HG03095 (cell line): Measurements from ENCODE around the gene SLC9A5.

Experiments
- ATAC-seq: cut with Tn5 transposase; IDR thresholded peaks from one replicate; pipeline ENCODE4 v1.9.1; 2021; ENCODE audit warnings: moderate library complexity; ENCODE audit not compliant: unreplicated experiment

SLC9A5 gene

DNA sequence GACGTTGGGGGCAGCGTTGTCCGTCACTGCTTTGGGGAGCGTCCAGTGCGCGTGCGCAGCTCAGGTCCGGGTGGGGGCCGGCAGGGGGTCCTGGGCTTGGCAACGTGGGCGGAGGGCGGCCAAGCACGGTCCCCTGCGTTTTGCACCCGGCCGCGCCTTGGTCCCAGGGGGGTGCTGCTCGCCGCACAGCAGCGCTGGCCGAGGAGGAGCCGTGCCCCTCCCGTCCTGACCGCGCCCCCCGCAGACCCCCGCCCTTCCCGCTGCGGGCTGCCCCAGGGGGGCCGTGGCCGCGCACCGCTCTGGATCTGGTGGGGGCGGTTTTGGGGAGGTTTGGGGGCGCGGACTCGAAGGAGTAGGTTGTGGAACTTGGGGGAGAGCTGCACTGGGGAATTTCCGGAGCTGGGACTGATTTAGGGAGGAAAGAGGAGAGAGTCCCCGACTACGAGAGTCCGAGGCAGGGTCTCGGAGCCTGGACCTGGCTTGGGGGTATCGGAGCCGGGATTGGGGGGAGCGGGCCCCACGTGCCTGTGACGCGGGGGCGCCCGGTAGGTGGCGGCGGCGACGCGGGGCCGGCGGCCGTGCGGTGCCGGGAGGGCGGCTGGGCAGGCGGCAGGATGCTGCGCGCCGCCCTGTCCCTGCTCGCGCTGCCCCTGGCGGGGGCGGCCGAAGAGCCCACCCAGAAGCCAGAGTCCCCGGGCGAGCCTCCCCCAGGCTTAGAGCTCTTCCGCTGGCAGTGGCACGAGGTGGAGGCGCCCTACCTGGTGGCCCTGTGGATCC, at the start of gene SLC9A5:
SLC9A5 (plus strand) TSS at position 579 of the 777 bp plus-strand sequence; CDS start at position 615, 36 bp downstream.
- ATAC-seq = no peak

DNA sequence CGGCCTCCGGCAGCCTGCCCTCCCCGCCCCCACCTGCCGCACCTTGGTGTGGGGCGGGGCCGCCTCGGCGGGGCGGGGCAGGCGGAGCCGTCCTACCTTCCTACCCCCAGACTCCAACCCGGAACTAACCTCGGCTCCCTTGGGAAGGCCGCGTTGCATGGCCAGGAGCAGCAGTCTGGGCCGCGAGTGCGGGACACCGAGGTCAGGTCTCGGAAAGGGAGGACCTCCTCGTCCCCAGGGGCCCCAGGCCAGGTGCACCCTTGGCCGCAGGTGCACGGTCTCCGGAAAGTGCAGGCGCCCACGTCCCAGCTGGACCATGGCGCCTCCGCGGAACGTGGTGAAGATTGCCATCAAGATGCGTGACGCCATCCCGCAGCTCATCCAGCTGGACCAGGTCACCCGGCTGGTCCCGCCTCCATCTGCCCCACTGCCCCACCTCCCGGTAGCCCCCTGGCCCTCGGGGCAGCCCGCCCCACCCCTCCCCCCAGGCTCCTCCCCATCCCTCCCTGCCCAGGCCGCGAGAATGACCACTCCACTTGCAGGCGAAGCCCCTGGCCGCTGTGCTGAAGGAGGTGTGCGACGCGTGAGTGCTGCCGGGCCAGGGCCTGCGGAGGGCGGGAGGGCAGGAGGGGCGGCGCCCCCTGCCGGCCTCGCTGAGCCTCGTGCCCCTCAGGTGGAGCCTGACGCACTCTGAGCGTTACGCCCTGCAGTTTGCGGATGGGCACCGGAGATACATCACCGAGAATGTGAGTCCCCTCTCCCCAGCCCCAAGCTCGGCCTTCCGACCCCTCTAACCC, 49.6 kb upstream of the SLC9A5 start, which contains the start of gene ELMO3:
ELMO3 (plus strand) TSS at position 121 of the 797 bp plus-strand sequence; CDS start at position 317, 196 bp downstream.
- ATAC-seq = no peak

GRCh38 chr16:67199808-67200198, 49.0 kb upstream of the SLC9A5 start:
- no peak for ATAC-seq

GRCh38 chr16:67200491-67200890, 48.3 kb upstream of the SLC9A5 start:
- no peak for ATAC-seq

DNA sequence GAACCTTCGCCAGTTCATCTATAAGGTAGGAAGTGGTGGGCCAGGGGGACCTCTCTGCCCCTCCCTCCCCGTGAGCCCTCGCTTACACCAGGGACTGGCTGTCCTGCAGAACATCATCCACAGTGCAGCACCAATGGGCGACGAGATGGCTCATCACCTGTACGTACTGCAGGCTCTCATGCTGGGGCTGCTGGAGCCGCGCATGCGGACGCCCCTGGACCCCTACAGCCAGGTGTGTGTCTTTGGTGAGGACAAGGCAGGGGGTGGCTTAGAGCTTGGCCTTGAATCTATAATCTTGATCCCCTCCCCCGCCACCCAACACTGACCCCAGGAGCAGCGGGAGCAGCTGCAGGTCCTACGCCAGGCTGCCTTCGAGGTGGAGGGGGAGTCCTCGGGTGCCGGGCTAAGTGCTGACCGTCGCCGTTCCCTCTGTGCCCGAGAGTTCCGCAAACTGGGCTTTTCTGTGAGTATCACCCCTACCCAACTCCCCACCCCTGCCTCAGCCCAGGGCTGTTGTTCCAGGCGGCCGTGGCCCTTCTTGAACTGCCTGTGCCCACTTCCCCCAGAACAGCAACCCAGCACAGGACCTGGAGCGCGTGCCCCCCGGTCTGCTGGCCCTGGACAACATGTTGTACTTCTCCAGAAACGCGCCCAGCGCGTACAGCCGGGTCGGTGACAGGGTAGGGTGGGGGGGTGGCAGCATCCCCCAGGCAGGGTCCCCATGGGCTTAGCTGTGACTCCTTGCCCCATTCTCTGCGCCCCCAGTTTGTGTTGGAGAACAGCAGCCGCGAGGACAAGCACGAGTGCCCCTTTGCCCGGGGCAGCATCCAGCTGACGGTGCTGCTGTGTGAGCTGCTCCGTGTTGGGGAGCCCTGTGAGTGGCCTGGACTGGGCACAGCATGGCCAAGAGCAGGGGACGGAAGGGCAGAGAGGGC, 47.1 kb upstream of the SLC9A5 start:
- ATAC-seq = no peak

DNA sequence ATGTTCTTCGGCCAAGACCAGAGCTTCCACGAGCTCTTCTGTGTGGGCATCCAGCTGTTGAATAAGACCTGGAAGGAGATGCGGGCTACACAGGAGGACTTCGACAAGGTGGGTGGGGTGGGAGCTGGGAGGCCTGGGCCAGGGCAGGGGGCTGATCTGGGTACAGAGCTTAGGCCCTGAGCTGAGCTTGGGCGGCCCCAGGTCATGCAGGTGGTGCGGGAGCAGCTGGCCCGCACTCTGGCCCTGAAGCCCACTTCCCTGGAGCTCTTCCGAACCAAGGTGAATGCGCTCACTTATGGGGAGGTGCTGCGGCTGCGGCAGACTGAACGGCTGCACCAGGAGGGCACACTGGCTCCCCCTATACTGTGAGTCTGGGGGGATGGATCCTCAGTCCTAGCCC, 46.4 kb upstream of the SLC9A5 start:
- ATAC-seq = no peak

DNA sequence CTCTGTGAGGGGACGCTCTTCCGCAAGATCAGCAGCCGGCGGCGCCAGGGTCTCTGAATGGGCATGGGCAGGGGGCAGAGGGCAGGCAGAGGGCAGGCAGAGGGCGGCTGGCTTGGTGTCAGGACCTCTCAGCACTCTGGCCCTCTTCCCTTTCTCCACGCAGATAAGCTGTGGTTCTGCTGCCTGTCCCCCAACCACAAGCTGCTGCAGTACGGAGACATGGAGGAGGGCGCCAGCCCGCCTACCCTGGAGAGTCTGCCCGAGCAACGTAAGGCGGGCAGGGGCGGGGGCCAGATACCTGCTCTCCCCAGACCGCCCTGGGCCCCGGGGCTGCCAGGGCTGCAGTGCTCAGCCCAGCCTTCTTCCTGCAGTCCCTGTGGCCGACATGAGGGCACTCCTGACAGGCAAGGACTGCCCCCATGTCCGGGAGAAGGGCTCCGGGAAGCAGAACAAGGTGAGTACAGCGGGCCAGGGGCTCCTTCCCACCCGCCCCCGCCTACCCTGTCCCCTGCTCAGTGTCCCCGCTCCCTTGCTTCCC, 45.8 kb upstream of the SLC9A5 start:
- no peak for ATAC-seq

DNA sequence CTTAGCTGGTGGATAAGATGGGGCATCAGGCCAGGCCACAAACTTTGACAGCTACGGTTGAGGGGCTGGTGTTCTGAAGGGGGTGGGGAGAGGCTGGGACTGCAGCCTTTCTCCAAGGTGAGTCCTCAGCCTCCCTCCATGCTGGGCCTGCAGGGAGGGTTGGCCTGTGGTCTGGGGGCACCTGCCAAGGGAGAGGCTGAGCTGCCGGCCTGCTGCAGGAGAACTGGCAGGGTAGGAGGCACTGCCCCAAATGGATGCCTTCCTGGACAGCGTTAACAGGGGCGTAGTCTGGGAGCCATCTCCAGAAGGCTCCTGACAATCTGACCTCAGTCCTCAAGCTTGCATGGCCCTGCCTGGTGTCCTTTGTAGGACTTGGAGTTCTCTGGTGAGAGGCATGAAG, 44.7 kb upstream of the SLC9A5 start:
- no peak for ATAC-seq

- no peak for ATAC-seq
Measured at GRCh38 chr16:67206129-67206837, 42.5 kb upstream of the SLC9A5 start.

DNA sequence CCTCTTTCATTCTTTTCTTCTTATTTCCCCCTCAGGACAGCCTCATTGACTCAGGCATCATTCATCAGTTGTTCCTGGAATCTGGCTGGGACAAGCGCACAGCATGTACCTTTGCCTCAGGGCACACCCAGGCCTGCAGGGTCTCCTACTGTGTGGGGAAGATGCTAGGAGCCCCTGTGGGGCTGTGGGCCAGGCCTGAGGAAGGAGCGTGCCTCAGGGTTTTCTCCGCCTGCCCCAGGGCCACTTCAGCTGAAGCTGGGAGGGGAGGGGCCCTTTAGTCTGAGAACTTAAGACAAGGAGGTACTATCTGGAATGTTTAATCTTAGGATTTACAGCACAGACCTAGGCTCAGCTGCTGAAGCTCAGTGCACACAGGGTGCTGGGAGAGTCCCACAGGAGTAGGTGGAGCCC, 41.9 kb upstream of the SLC9A5 start:
- ATAC-seq = no peak

DNA sequence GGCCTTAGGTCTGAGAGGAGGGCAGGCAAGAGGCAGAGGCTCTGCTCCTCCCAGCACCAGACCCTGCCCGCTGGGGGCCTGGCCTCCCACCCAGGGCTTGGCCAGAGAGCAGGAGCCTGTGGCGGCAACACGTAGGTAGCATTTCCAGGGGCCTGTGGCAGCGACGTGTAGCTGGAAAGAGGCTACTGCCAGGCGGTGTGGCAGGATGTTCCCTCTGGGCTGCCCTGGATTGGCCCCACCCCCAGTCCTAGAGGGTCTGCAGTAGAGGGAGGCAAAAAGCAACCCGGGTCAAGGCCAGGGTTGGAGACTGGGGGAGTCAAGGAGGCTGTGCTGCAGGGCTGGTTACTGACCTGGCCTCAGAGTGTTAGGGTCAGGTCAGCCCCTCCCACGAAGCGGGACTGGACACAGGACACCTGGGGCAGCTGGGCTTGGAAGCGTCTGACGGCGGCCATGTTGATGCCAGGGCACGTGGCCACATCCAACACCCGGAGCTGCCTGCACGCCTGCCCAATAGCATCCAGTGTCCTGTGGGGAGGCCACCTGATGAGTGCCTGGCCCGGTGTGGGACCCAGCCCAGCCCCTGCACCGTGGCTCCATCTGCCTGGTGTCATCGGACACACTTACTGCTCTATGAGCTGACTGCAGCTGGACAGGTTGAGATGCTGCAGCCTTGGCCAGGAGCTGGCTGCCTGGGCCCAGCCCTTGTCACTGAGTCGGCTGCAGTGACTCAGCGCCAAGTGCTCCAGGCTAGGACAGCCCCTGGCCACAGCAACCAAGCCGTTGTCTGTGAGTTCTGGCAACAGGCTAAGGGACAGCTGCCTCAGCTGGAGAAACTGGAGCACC, 41.3 kb upstream of the SLC9A5 start:
- no peak for ATAC-seq

DNA sequence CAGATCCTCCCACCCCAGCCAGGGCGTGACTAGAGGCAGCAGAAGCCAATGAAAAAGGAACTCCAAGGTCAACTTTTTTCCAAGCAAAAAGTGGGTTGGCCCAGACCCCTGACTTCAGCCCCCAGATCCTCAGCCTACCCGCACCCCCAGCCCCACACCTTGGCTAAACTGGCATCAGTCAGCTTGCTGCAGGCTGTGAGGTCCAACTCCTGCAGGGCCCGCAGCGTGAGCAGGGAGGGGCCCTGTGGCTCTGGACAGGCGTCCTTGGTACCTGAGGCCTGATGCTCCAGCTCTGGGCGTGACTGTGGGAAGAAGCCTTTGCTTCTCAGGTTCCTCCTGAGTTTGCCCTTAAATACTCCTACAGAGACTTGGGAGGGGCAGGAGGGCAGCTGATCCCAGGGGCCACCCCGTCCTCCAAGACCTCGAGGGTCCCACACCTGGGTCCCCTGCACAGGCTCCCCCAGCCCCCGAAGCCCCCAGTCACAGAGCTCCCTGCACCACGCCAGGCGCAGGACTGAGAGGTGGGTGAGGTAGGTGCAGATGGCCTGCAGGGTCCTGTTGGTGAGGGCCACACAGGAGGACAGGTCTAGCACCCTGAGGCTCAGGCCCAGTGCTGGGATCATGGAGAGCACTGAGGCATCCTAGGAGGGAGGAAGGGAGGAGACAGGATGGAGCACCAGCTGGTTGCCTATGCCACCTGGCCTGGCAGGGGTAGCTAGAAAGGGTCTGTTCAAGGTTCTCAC, 40.5 kb upstream of the SLC9A5 start:
- ATAC-seq = no peak

GRCh38 chr16:67209565-67209964, 39.2 kb upstream of the SLC9A5 start:
- ATAC-seq = no peak

DNA sequence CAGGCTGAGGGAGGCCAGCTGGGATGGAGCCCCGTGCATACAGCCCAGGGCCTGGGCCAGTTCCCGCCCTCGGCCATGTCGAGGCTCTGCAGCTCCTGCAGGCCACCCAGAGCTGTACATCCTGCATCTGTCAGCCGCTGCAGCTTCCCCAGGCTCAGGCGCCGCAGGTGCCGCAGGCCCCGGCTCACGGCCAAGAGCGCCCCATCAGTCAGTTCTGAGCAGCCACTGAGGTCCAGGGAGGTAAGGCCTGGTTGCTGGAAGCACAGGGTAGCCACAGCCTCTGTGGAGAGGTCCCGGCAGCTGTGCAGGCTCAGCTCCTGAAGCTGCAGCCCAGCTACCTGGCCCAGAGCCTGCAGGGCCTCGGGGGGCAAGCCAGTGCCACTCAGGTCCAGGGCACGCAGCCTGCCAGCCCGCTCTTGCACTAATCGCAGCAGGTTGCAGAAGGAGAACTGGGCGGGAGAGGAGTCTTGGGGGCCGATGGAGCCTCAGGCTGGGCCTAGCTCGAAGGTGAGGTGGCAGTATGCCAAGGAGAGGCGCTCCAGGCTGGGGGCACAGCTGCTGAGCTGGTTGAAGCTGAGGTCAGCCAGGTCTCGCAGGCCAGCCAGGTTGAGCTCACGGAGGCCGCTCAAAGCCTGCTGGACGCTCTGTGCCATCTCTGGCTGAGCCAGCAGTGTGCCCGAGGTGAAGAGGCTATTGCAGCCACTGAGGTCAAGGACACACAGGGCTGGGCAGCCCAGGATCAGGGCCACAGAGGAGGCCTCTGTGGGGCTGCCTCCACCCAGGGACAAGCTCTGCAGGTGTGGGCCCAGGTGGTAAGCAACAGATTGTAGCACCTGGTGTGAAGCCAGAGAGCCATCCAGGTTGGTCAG, 38.5 kb upstream of the SLC9A5 start:
- ATAC-seq = no peak

DNA sequence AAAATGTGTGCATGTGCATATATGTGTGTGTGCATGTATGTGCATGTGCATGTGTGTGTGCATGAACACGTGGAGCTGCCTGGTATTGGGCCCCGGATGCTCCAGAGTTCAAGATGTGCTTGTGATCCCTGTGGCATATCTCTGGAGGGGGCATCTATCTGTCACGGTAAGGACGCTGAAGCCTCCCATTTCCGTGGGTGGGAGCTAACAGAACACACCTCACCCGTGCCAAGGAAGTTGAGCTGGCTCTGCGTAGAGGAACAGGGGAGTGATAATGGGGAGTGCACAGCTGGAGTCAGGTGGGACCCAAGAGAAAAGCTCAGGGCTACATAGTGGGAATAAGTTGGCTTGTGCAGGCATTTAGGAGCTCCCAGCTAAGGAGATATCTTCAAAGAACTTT, 37.1 kb upstream of the SLC9A5 start:
- ATAC-seq = no peak

GRCh38 chr16:67212766-67213165, 36.0 kb upstream of the SLC9A5 start:
- ATAC-seq = no peak

GRCh38 chr16:67213197-67214019, 35.4 kb upstream of the SLC9A5 start:
- ATAC-seq = no peak
